H1 (cell line): ENCODE data around the gene ASPG. TPM values are rescaled to one million over a fixed set of nuclear protein-coding genes. Genes with fewer than 3 reads are reported as not detected.

Experiments
- CTCF ChIA-PET: fragments of 300-600 bp; sonication (Branson Sonifier 250); formaldehyde crosslinking; loops from one replicate; lab custom pipeline; 2021; ENCODE audit not compliant: partially characterized antibody; lab: Charles Lee
- POLR2A ChIA-PET: fragments of 300-600 bp; sonication (Branson Sonifier 250); formaldehyde crosslinking; loops from one replicate; lab custom pipeline; 2021; ENCODE audit warnings: inconsistent platforms; ENCODE audit not compliant: partially characterized antibody; lab: Charles Lee
- DNase-seq, 2 experiments: peaks; one replicate each; pipeline versions ENCODE4 v3.0.0 to v3.0.0-alpha.2; 2010 to 2022; ENCODE audit warnings: low spot score in 2 of 2, low read depth in 1 of 2, mixed read lengths in 1 of 2
- FAIRE-seq: peaks from 2 replicates; lab custom pipeline; 2011; peaks lifted over from hg19 to GRCh38; lab: Jason Lieb, UNC
- H2AFZ ChIP-seq: 2 replicates; pipeline ENCODE4 v1.8.1; 2012; ENCODE audit warnings: low read length, inconsistent platforms
- H2AK5ac ChIP-seq: 2 replicates; pipeline ENCODE4 v1.6.1; 2013; ENCODE audit warnings: low read depth, low read length
- H2BK120ac ChIP-seq: replicated peaks from 2 replicates; pipeline ENCODE3; 2013; ENCODE audit warnings: low read depth, low read length, inconsistent platforms
- H2BK12ac ChIP-seq: 2 replicates; pipeline ENCODE4 v1.6.1; 2013; ENCODE audit warnings: low read depth, low read length
- H2BK15ac ChIP-seq: 2 replicates; pipeline ENCODE4 v1.6.1; 2013; ENCODE audit warnings: low read length
- H2BK20ac ChIP-seq: 2 replicates; pipeline ENCODE4 v1.6.1; 2013; ENCODE audit warnings: low read length
- H2BK5ac ChIP-seq: 2 replicates; pipeline ENCODE4 v1.6.1; 2013; ENCODE audit warnings: low read depth, low read length
- H3K14ac ChIP-seq: 2 replicates; pipeline ENCODE4 v1.6.1; 2013; ENCODE audit warnings: inconsistent platforms; ENCODE audit not compliant: insufficient read length
- H3K18ac ChIP-seq: 2 replicates; pipeline ENCODE4 v1.6.1; 2013; ENCODE audit warnings: low read length; ENCODE audit errors: extremely low read depth
- H3K23ac ChIP-seq: 2 replicates; pipeline ENCODE4 v1.6.1; 2013; ENCODE audit warnings: inconsistent platforms; ENCODE audit not compliant: insufficient read length
- H3K23me2 ChIP-seq: 2 replicates; pipeline ENCODE4 v1.6.1; 2013; ENCODE audit warnings: low read depth, low read length
- H3K27ac ChIP-seq: 2 replicates; pipeline ENCODE4 v1.6.1; 2011; ENCODE audit warnings: low read depth, low read length, inconsistent platforms
- H3K27me3 ChIP-seq, 4 experiments: replicated peaks in 1 of 4; 1 replicate in 1 of 4; 2 replicates in 3 of 4; pipeline versions ENCODE4 v1.6.1 to v1.8.1; 2011 to 2013; ENCODE audit warnings: low read length in 3 of 4, mild to moderate bottlenecking in 3 of 4, inconsistent platforms in 2 of 4, mixed read lengths in 2 of 4, moderate library complexity in 1 of 4; ENCODE audit not compliant: control insufficient read depth in 3 of 4, insufficient read depth in 3 of 4; ENCODE audit errors: extremely low read depth in 1 of 4
- H3K36me3 ChIP-seq, 4 experiments: 2 replicates each; pipeline versions ENCODE4 v1.6.1 to v1.8.1; 2011 to 2013; ENCODE audit warnings: mild to moderate bottlenecking in 4 of 4, low read length in 3 of 4, moderate library complexity in 2 of 4, control low read depth in 1 of 4, inconsistent platforms in 1 of 4; ENCODE audit not compliant: insufficient read depth in 4 of 4, control insufficient read depth in 2 of 4
- H3K4ac ChIP-seq: replicated peaks from 2 replicates; pipeline ENCODE3; 2013; ENCODE audit warnings: low read length, low read depth, mixed read lengths, inconsistent platforms; ENCODE audit not compliant: insufficient read length
- H3K4me1 ChIP-seq, 4 experiments: replicated peaks in 1 of 4; 1 replicate in 1 of 4; 2 replicates in 3 of 4; pipeline versions ENCODE4 v1.6.1 to v1.8.1; 2011 to 2013; ENCODE audit warnings: low read length in 3 of 4, inconsistent platforms in 2 of 4, mixed read lengths in 1 of 4; ENCODE audit not compliant: insufficient read depth in 4 of 4, control insufficient read depth in 3 of 4
- H3K4me2 ChIP-seq, 2 experiments: 2 replicates each; pipeline versions ENCODE4 v1.6.1 to v1.8.1; 2011 to 2013; ENCODE audit warnings: low read depth in 2 of 2, low read length in 2 of 2, control low read depth in 1 of 2, inconsistent platforms in 1 of 2, mild to moderate bottlenecking in 1 of 2; ENCODE audit not compliant: insufficient read depth in 1 of 2
- H3K4me3 ChIP-seq, 4 experiments: fragments of 200-600, 300-600 bp in 1 of 4; sonication (generic), shearing (Covaris generic), sonication (Bioruptor Twin) in 1 of 4; 2 replicates each; pipeline versions ENCODE4 v1.5.1 to v1.8.1; 2011 to 2016; ENCODE audit warnings: low read length in 4 of 4, low read depth in 3 of 4, control low read depth in 2 of 4, inconsistent platforms in 2 of 4, mild to moderate bottlenecking in 2 of 4, mixed read lengths in 1 of 4, moderate library complexity in 1 of 4; ENCODE audit not compliant: insufficient read depth in 2 of 4; ENCODE audit errors: extremely low read depth in 1 of 4
- H3K56ac ChIP-seq: replicated peaks from 2 replicates; pipeline ENCODE3; 2013; ENCODE audit warnings: low read depth, mild to moderate bottlenecking, mixed read lengths, low read length, inconsistent platforms; ENCODE audit not compliant: insufficient read length
- H3K79me1 ChIP-seq: 2 replicates; pipeline ENCODE4 v1.6.1; 2013; ENCODE audit warnings: low read depth, low read length, control low read depth
- H3K79me2 ChIP-seq, 2 experiments: 2 replicates each; pipeline versions ENCODE4 v1.6.1 to v1.8.1; 2012 to 2013; ENCODE audit warnings: low read length in 2 of 2, mild to moderate bottlenecking in 2 of 2, inconsistent platforms in 1 of 2; ENCODE audit not compliant: insufficient read depth in 2 of 2, control insufficient read depth in 1 of 2
- H3K9ac ChIP-seq, 4 experiments: replicated peaks in 1 of 4; 1 replicate in 1 of 4; 2 replicates in 3 of 4; pipeline versions ENCODE4 v1.6.1 to v1.8.1; 2011 to 2013; ENCODE audit warnings: low read depth in 3 of 4, low read length in 3 of 4, control low read depth in 2 of 4, mild to moderate bottlenecking in 2 of 4, moderate library complexity in 2 of 4, inconsistent platforms in 1 of 4; ENCODE audit errors: extremely low read depth in 1 of 4
- H3K9me3 ChIP-seq, 2 experiments: 2 replicates each; pipeline versions ENCODE4 v1.6.1 to v1.8.1; 2012 to 2013; ENCODE audit warnings: mild to moderate bottlenecking in 2 of 2, moderate library complexity in 2 of 2, control low read depth in 1 of 2, inconsistent platforms in 1 of 2, low read depth in 1 of 2, low read length in 1 of 2, mixed read lengths in 1 of 2; ENCODE audit not compliant: insufficient read depth in 2 of 2
- H4K20me1 ChIP-seq, 2 experiments: replicated peaks in 1 of 2; 2 replicates each; pipeline versions ENCODE3 to v1.8.1; 2011 to 2013; ENCODE audit warnings: inconsistent platforms in 2 of 2, low read length in 2 of 2, mild to moderate bottlenecking in 1 of 2; ENCODE audit not compliant: insufficient read depth in 2 of 2, control insufficient read depth in 1 of 2
- H4K5ac ChIP-seq: 2 replicates; pipeline ENCODE4 v1.6.1; 2013; ENCODE audit warnings: low read length, low read depth, mixed read lengths, inconsistent platforms; ENCODE audit not compliant: insufficient read length
- H4K8ac ChIP-seq: 2 replicates; pipeline ENCODE4 v1.8.0; 2013; ENCODE audit warnings: mild to moderate bottlenecking, moderate library complexity, low read length, inconsistent platforms; ENCODE audit not compliant: insufficient read depth; ENCODE audit errors: extremely low read depth
- H4K91ac ChIP-seq: replicated peaks from 2 replicates; pipeline ENCODE3; 2013; ENCODE audit warnings: low read length, mixed read lengths, inconsistent platforms; ENCODE audit not compliant: insufficient read length
- CBX5 ChIP-seq: fragments of 300-800, 300-1000 bp; sonication (generic); IDR thresholded peaks from 2 replicates; pipeline ENCODE4 v1.7.1; 2016; ENCODE audit warnings: antibody characterized with exemption, low read length, low read depth
- CHD2 ChIP-seq: IDR thresholded peaks from 2 replicates; pipeline ENCODE4 v1.6.1; 2012; ENCODE audit warnings: low read length, improper control_type of control experiment
- EP300 ChIP-seq, 2 experiments: IDR thresholded peaks; 1 replicate in 1 of 2; 2 replicates in 1 of 2; pipeline ENCODE4 v1.6.1; 2011 to 2012; ENCODE audit warnings: low read depth in 2 of 2, low read length in 2 of 2, mild to moderate bottlenecking in 2 of 2, borderline replicate concordance in 1 of 2, inconsistent platforms in 1 of 2, moderate library complexity in 1 of 2
- JUND ChIP-seq: IDR thresholded peaks from 2 replicates; pipeline ENCODE4 v1.6.1; 2011; ENCODE audit warnings: mild to moderate bottlenecking, improper control_type of control experiment, low read length
- KDM4A ChIP-seq: IDR thresholded peaks from one replicate; pipeline ENCODE4 v1.7.1; 2012; ENCODE audit warnings: low read depth, mild to moderate bottlenecking, moderate library complexity, low read length, inconsistent platforms; ENCODE audit not compliant: severe bottlenecking
- KDM5A ChIP-seq: fragments of 200-600 bp; IDR thresholded peaks from 2 replicates; pipeline ENCODE4 v1.7.1; 2012; ENCODE audit warnings: mild to moderate bottlenecking, low read length, inconsistent platforms, mixed read lengths
- MAX ChIP-seq: IDR thresholded peaks from 2 replicates; pipeline ENCODE4 v1.6.1; 2012; ENCODE audit warnings: inconsistent platforms
- RNF2 ChIP-seq: fragments of 200-900, 300-1000 bp; sonication (generic); IDR thresholded peaks from 2 replicates; pipeline ENCODE4 v1.7.1; 2016; ENCODE audit warnings: borderline replicate concordance, low read depth, mild to moderate bottlenecking, antibody characterized with exemption, low read length; ENCODE audit not compliant: poor library complexity, severe bottlenecking; ENCODE audit errors: missing control alignments
- SP1 ChIP-seq: IDR thresholded peaks from 2 replicates; pipeline ENCODE4 v1.6.1; 2011; ENCODE audit warnings: low read depth, low read length
- SP4 ChIP-seq: IDR thresholded peaks from 2 replicates; pipeline ENCODE4 v1.6.1; 2012; ENCODE audit warnings: low read length, inconsistent platforms
- SUZ12 ChIP-seq: fragments of 200-600 bp; sonication (generic); IDR thresholded peaks from 2 replicates; pipeline ENCODE4 v1.6.1; 2012; ENCODE audit warnings: mild to moderate bottlenecking, inconsistent platforms, low read length, moderate library complexity, mixed read lengths
- TAF7 ChIP-seq: optimal IDR thresholded peaks from 2 replicates; pipeline ENCODE3; 2011; ENCODE audit warnings: low read depth, mild to moderate bottlenecking, inconsistent platforms, low read length, moderate library complexity, borderline replicate concordance
- TBP ChIP-seq: IDR thresholded peaks from 2 replicates; pipeline ENCODE4 v1.6.1; 2011; ENCODE audit warnings: low read depth, low read length, improper control_type of control experiment
- TCF12 ChIP-seq: IDR thresholded peaks from 2 replicates; pipeline ENCODE4 v1.6.1; 2011; ENCODE audit warnings: low read depth, mild to moderate bottlenecking, low read length
- WGBS, 2 experiments: shearing (Covaris generic) in 1 of 2; methylation state at CpG; one replicate each; pipeline versions ENCODE4 v1.1.6 to v1.1.7; 2013 to 2015; ENCODE audit warnings: low lambda C conversion rate in 2 of 2, mixed read lengths in 2 of 2, inconsistent platforms in 1 of 2, low coverage in 1 of 2, missing lambda C conversion rate in 1 of 2; ENCODE audit not compliant: insufficient replicate concordance in 2 of 2, insufficient coverage in 1 of 2, insufficient read length in 1 of 2; ENCODE audit errors: extremely low coverage in 1 of 2, missing lambda C conversion rate in 1 of 2; 5-methylcytosine and 5-hydroxymethylcytosine counted together
- polyA plus RNA-seq, 7 experiments: library from polyadenylated mRNA; depleted of rRNA in 3 of 7; stranded (reverse) in 5 of 7; unstranded in 2 of 7; fragments of >200 nt in 5 of 7; fragments of 200-250 nt in 2 of 7; gene quantifications; 1 replicate in 5 of 7; 2 replicates in 1 of 7; 4 replicates in 1 of 7; pipeline versions ENCODE4 v1.2.1 to v1.2.3, GENCODE V29; 2011 to 2013; ENCODE audit warnings: missing spikeins in 2 of 7, mixed read lengths in 2 of 7
- total RNA-seq: library from RNA; stranded (reverse); fragmentation: NEBNext Ultra II Directional; extraction: Animal tissue kit (Norgen Biotek cat#: 25700); gene quantifications from 2 replicates; pipeline ENCODE4 v1.2.1, GENCODE V29; 2021

Gene ASPG
- total and polyA plus RNA-seq, 2 of the 8 experiments (the other 6 are each of a cell fraction or from before 2014, with no cell fraction given) = 0.34 to 0.59 TPM

- Histone ChIP-seq H3K27ac (no peak overlapping the region), H3K23me2 (no peaks in the 10 kb centered on the region), H3K9ac (no peak overlapping the region), H4K5ac (no peak overlapping the region), H2BK12ac (no peak overlapping the region), H2BK20ac (no peak overlapping the region), H3K56ac (no peak overlapping the region), H2AK5ac (no peak overlapping the region), H4K91ac (no peak overlapping the region), H2BK5ac (no peak overlapping the region), H3K27me3 (peaks cover 0 to 2% (median 0%) of the 10 kb centered on the region in 4 experiments; a peak in 1 of 7 replicates), H3K4me3 (no peak overlapping the region), H4K8ac (no peak overlapping the region), H3K23ac (no peak overlapping the region), H3K4ac (no peak overlapping the region), H2BK120ac (no peak overlapping the region), H2AFZ (no peak overlapping the region), H4K20me1 (peaks cover 0 to 1% of the 10 kb centered on the region in 2 experiments), H3K14ac (no peak overlapping the region), H2BK15ac (no peak overlapping the region), H3K9me3 (no peaks in the 10 kb centered on the region), H3K79me1 (no peaks in the 10 kb centered on the region), H3K79me2 (no peaks in the 10 kb centered on the region), H3K36me3 (no peaks in the 10 kb centered on the region), H3K4me2 (no peak overlapping the region), H3K4me1 (peaks cover 0 to 3% (median 0%) of the 10 kb centered on the region in 4 experiments; a peak in 2 of 7 replicates), H3K18ac (no peak overlapping the region)
- ChIA-PET CTCF (interaction anchor here (1.5 kb wide), 2 partner anchors 11 to 15 kb away, joined by 4 to 6 read pairs; no protein-coding TSS in a partner anchor), POLR2A (interaction anchor here (0.6 kb wide), 1 partner anchor 308 kb away, joined by 3 read pairs; no protein-coding TSS in a partner anchor)
- WGBS, 2 experiments = 87% methylated on average over 12 of the region's 12 CpGs; no CpG with 5 or more reads in 1 of the 2 experiments
- FAIRE-seq = no peak
- no peak for DNase-seq
- TF ChIP-seq SP1 = no peak
- no peak for TF ChIP-seq TAF7
- no peak for TF ChIP-seq EP300 (IDR thresholded peaks at IDR 0.05; ENCODE audit: borderline replicate concordance in 1 of 2, low read depth in 2 of 2, low read length in 2 of 2)
- TF ChIP-seq TBP = no peak
- no peak for TF ChIP-seq CHD2
- no peak for TF ChIP-seq KDM4A
- TF ChIP-seq RNF2 = no peak
- TF ChIP-seq JUND = no peak
- TF ChIP-seq SP4 = no peak
- no peak for TF ChIP-seq CBX5
- TF ChIP-seq MAX = no peak
- TF ChIP-seq KDM5A = no peak
- no peak for TF ChIP-seq SUZ12
- no peak for TF ChIP-seq TCF12
These were observed 2.7 kb upstream of the ASPG start for GRCh38 chr14:104082807-104083206.
